Left kidney (tissue), 2 donors: Measurements from ENCODE around the gene LSAMP. TPM values are rescaled to one million over a fixed set of nuclear protein-coding genes. Genes with fewer than 3 reads are reported as not detected.
"Not testable (repeated sequence)": the region's sequence is repeated elsewhere in the genome, so short reads cannot be mapped to it uniquely, and the experiment has no call there.

Source experiments
- DNase-seq: peaks from one replicate; pipeline ENCODE4 v3.0.0-alpha.2; 2013
- polyA plus RNA-seq: library from polyadenylated mRNA; unstranded; fragments of 120-200 nt; gene quantifications from one replicate; pipeline ENCODE4 v1.2.1, GENCODE V29; 2013; ENCODE audit not compliant: insufficient read length

The LSAMP gene
- polyA plus RNA-seq, 1 donor, result 14.2 TPM

- DNase-seq, result no peak
Observed at GRCh38 chr3:115792206-115792955, 652.9 kb downstream of the LSAMP start.

GRCh38 chr3:115791271-115792153 is 653.8 kb downstream of the LSAMP start:
- DNase-seq, result not testable (repeated sequence)

GRCh38 chr3:115790759-115791158 is 654.5 kb downstream of the LSAMP start:
- no peak for DNase-seq

- DNase-seq, result no peak
Observed at GRCh38 chr3:115789481-115789880, 655.8 kb downstream of the LSAMP start.

GRCh38 chr3:115788921-115789470 is 656.3 kb downstream of the LSAMP start:
- DNase-seq, result no peak

- no peak for DNase-seq
Observed at GRCh38 chr3:115787818-115788217, 657.5 kb downstream of the LSAMP start.

GRCh38 chr3:115785782-115786181 is 659.5 kb downstream of the LSAMP start:
- no peak for DNase-seq

- no peak for DNase-seq
Observed at GRCh38 chr3:115784739-115785536, 660.3 kb downstream of the LSAMP start.

GRCh38 chr3:115783938-115784738 is 661.1 kb downstream of the LSAMP start:
- DNase-seq, result peak; percentile 92

GRCh38 chr3:115783426-115783825 is 661.9 kb downstream of the LSAMP start:
- DNase-seq, result not testable (repeated sequence)

- no peak for DNase-seq
Observed at GRCh38 chr3:115779011-115779410, 666.3 kb downstream of the LSAMP start.

- no peak for DNase-seq
Observed at GRCh38 chr3:115772951-115773350, 672.3 kb downstream of the LSAMP start.

- no peak for DNase-seq
Observed at GRCh38 chr3:115768661-115769060, 676.6 kb downstream of the LSAMP start.

GRCh38 chr3:115766587-115767482 is 678.5 kb downstream of the LSAMP start:
- no peak for DNase-seq

- no peak for DNase-seq
Observed at GRCh38 chr3:115761927-115762305, 683.4 kb downstream of the LSAMP start.

GRCh38 chr3:115760716-115761115 is 684.6 kb downstream of the LSAMP start:
- no peak for DNase-seq

- DNase-seq, result no peak
Observed at GRCh38 chr3:115758076-115758763, 687.1 kb downstream of the LSAMP start.

- DNase-seq, result not testable (repeated sequence)
Observed at GRCh38 chr3:115752978-115753377, 692.3 kb downstream of the LSAMP start.
